Measurements from ENCODE around the gene EEF1E1.

- TF ChIP-seq FOXK2 (IDR thresholded peaks at IDR 0.05), result no peak
- TF ChIP-seq ELF4 (IDR thresholded peaks at IDR 0.05), result no peak
- no peak for TF ChIP-seq ARNT (IDR thresholded peaks at IDR 0.05)
Observed at GRCh38 chr6:8114956-8115355, 12.6 kb upstream of the EEF1E1 start.
